ENCODE results near the gene ATAD1. TPM values are rescaled to one million over a fixed set of nuclear protein-coding genes. Genes with fewer than 3 reads are reported as not detected.

ATAD1 gene
- total RNA-seq, 1 experiment from 2014 or later: 48.6 TPM

- H3K9me3 ChIP-seq (ENCODE audit: low read depth, low read length, poor library complexity, severe bottlenecking): no peaks in the 10 kb centered on the region
- H3K27ac ChIP-seq (ENCODE audit: low read depth, low read length, poor library complexity, severe bottlenecking): no peak overlapping the region
- intact Hi-C loops (cut with micrococcal nuclease; ENCODE audit: unreplicated experiment): no loop called here
- H3K27me3 ChIP-seq (replicated peaks; ENCODE audit: insufficient read depth, low read depth, low read length, poor library complexity): no peaks in the 10 kb centered on the region
- peaks cover 18% of the 10 kb centered on the region for H3K36me3 ChIP-seq (ENCODE audit: insufficient read depth, low read length, poor library complexity, severe bottlenecking)
- no peaks in the 10 kb centered on the region for H3K4me1 ChIP-seq (ENCODE audit: insufficient read depth, low read length, poor library complexity, severe bottlenecking)
- no peak for DNase-seq (ENCODE audit: low spot score)
- no peak overlapping the region for H3K4me3 ChIP-seq (ENCODE audit: low read depth, low read length, poor library complexity, severe bottlenecking)
- TF ChIP-seq EZH2 (IDR thresholded peaks at IDR 0.05; ENCODE audit: borderline replicate concordance, low read depth, low read length, poor library complexity, severe bottlenecking) (no peak), CTCF (conservative IDR thresholded peaks at IDR 0.05; ENCODE audit: low read depth, low read length) (no peak)
- POLR2A ChIA-PET (ENCODE audit: low non-redundant PET): no interaction called here
- CTCF ChIA-PET: no interaction called here
- no TSS peak for BruUV-seq (replicated peaks)
These were observed 31.6 kb downstream of the ATAD1 start for GRCh38 chr10:87786421-87786820.

GRCh38 chr10:87782721-87783120, 35.3 kb downstream of the ATAD1 start:
- ChIA-PET CTCF (interaction anchor here (0.6 kb wide), 1 partner anchor 844 kb away, joined by 11 read pairs; no protein-coding TSS in a partner anchor), POLR2A (ENCODE audit: low non-redundant PET) (interaction anchor here (0.5 kb wide), 1 partner anchor 1267 kb away, joined by 5 read pairs; no protein-coding TSS in a partner anchor)
- peaks cover 24% of the 10 kb centered on the region for H3K36me3 ChIP-seq (ENCODE audit: insufficient read depth, low read length, poor library complexity, severe bottlenecking)

GRCh38 chr10:87781545-87781944, 36.5 kb downstream of the ATAD1 start:
- Histone ChIP-seq H3K9me3 (ENCODE audit: low read depth, low read length, poor library complexity, severe bottlenecking) (no peaks in the 10 kb centered on the region), H3K4me3 (ENCODE audit: low read depth, low read length, poor library complexity, severe bottlenecking) (no peak overlapping the region), H3K27ac (ENCODE audit: low read depth, low read length, poor library complexity, severe bottlenecking) (no peak overlapping the region), H3K27me3 (replicated peaks; ENCODE audit: insufficient read depth, low read depth, low read length, poor library complexity) (no peaks in the 10 kb centered on the region), H3K4me1 (ENCODE audit: insufficient read depth, low read length, poor library complexity, severe bottlenecking) (no peaks in the 10 kb centered on the region), H3K36me3 (ENCODE audit: insufficient read depth, low read length, poor library complexity, severe bottlenecking) (peaks cover 24% of the 10 kb centered on the region)
- intact Hi-C loops (cut with micrococcal nuclease; ENCODE audit: unreplicated experiment): no loop called here
- TF ChIP-seq EZH2 (IDR thresholded peaks at IDR 0.05; ENCODE audit: borderline replicate concordance, low read depth, low read length, poor library complexity, severe bottlenecking) (no peak), CTCF (conservative IDR thresholded peaks at IDR 0.05; ENCODE audit: low read depth, low read length) (no peak)
- POLR2A ChIA-PET (ENCODE audit: low non-redundant PET): no interaction called here
- BruUV-seq (replicated peaks): no TSS peak
- no peak for DNase-seq (ENCODE audit: low spot score)
- CTCF ChIA-PET: no interaction called here

More at GRCh38 chr10:87782721-87783120, 35.3 kb downstream of the ATAD1 start:
- Histone ChIP-seq H3K9me3 (ENCODE audit: low read depth, low read length, poor library complexity, severe bottlenecking) (no peaks in the 10 kb centered on the region), H3K4me3 (ENCODE audit: low read depth, low read length, poor library complexity, severe bottlenecking) (no peak overlapping the region), H3K27ac (ENCODE audit: low read depth, low read length, poor library complexity, severe bottlenecking) (no peak overlapping the region), H3K27me3 (replicated peaks; ENCODE audit: insufficient read depth, low read depth, low read length, poor library complexity) (no peaks in the 10 kb centered on the region), H3K4me1 (ENCODE audit: insufficient read depth, low read length, poor library complexity, severe bottlenecking) (no peaks in the 10 kb centered on the region)
- intact Hi-C loops (cut with micrococcal nuclease; ENCODE audit: unreplicated experiment): no loop called here
- DNase-seq (ENCODE audit: low spot score): no peak
- BruUV-seq (replicated peaks): no TSS peak
- TF ChIP-seq EZH2 (IDR thresholded peaks at IDR 0.05; ENCODE audit: borderline replicate concordance, low read depth, low read length, poor library complexity, severe bottlenecking): no peak
- no peak for TF ChIP-seq CTCF (conservative IDR thresholded peaks at IDR 0.05; ENCODE audit: low read depth, low read length)
